Kidney glomerular epithelial cell (primary cell): Measurements from ENCODE around the gene SIRT2.
"Not testable (repeated sequence)": the region's sequence is repeated elsewhere in the genome, so short reads cannot be mapped to it uniquely, and the experiment has no call there.

Experiments
- DNase-seq: peaks from one replicate; lab custom pipeline; 2025; lab: John Stamatoyannopoulos, UW

Gene SIRT2

GRCh38 chr19:38898788-38899446 lies 501 bp downstream of the SIRT2 start:
- peak; percentile 11 for DNase-seq

- no peak for DNase-seq
These were observed 4.5 kb downstream of the SIRT2 start for GRCh38 chr19:38894968-38895367.

- DNase-seq: no peak
These were observed 6.1 kb downstream of the SIRT2 start for GRCh38 chr19:38893341-38893771.

GRCh38 chr19:38892841-38893240 lies 6.6 kb downstream of the SIRT2 start:
- no peak for DNase-seq

- no peak for DNase-seq
These were observed 7.6 kb downstream of the SIRT2 start for GRCh38 chr19:38891771-38892170.

GRCh38 chr19:38890686-38891085 lies 8.7 kb downstream of the SIRT2 start:
- no peak for DNase-seq

GRCh38 chr19:38889803-38890202 lies 9.6 kb downstream of the SIRT2 start:
- no peak for DNase-seq

GRCh38 chr19:38888876-38889275 lies 10.5 kb downstream of the SIRT2 start:
- no peak for DNase-seq

GRCh38 chr19:38884691-38885090 lies 14.7 kb downstream of the SIRT2 start:
- DNase-seq: not testable (repeated sequence)

- no peak for DNase-seq
These were observed 16.1 kb downstream of the SIRT2 start for GRCh38 chr19:38883286-38883685.

GRCh38 chr19:38880882-38881609 lies 18.4 kb downstream of the SIRT2 start:
- no peak for DNase-seq

GRCh38 chr19:38880076-38880881 lies 19.1 kb downstream of the SIRT2 start:
- no peak for DNase-seq

- no peak for DNase-seq
These were observed 20.0 kb downstream of the SIRT2 start for GRCh38 chr19:38879400-38879751.

- DNase-seq: no peak
These were observed 20.6 kb downstream of the SIRT2 start for GRCh38 chr19:38878575-38879399.

GRCh38 chr19:38877781-38878574 lies 21.4 kb downstream of the SIRT2 start, which contains the start of gene RINL:
Gene RINL, minus strand, starts transcription at chr19:38878275. Its CDS starts 1,533 bp downstream, at chr19:38876742.
- no peak for DNase-seq

- no peak for DNase-seq
These were observed 23.6 kb downstream of the SIRT2 start for GRCh38 chr19:38875656-38876395.

- DNase-seq: not testable (repeated sequence)
These were observed 26.0 kb downstream of the SIRT2 start for GRCh38 chr19:38873400-38873799.

- no peak for DNase-seq
These were observed 28.8 kb downstream of the SIRT2 start for GRCh38 chr19:38870612-38871011.

GRCh38 chr19:38869836-38870607 lies 29.4 kb downstream of the SIRT2 start:
- DNase-seq: peak; percentile 65
